NCI-H1417 (cell line): Measurements from ENCODE around the gene GPATCH2L.

Source experiments
- DNase-seq, 3 experiments: peaks; one replicate each; lab custom pipeline; 2025; lab: John Stamatoyannopoulos, UW

Gene GPATCH2L

DNA sequence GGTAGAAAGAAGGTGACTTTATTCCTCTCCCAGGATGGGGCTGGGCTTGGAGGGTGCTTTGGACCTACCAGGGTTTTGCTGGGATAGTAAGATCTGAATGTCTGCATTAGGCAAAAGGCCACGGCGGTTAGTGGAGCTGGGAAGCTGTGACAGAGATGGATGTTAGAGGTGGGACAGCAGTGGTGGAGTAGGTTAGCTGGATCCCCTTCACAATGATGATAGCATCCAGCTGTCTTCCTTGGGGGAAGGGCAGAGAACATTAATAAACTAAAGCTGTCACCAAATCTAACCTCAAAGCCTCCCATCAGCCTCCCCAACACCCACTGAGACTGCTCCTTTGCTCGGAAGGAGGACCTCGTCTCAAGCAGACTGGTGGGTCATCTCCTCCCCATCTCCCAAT lies 104.8 kb downstream of the GPATCH2L start:
- DNase-seq = no peak

DNA sequence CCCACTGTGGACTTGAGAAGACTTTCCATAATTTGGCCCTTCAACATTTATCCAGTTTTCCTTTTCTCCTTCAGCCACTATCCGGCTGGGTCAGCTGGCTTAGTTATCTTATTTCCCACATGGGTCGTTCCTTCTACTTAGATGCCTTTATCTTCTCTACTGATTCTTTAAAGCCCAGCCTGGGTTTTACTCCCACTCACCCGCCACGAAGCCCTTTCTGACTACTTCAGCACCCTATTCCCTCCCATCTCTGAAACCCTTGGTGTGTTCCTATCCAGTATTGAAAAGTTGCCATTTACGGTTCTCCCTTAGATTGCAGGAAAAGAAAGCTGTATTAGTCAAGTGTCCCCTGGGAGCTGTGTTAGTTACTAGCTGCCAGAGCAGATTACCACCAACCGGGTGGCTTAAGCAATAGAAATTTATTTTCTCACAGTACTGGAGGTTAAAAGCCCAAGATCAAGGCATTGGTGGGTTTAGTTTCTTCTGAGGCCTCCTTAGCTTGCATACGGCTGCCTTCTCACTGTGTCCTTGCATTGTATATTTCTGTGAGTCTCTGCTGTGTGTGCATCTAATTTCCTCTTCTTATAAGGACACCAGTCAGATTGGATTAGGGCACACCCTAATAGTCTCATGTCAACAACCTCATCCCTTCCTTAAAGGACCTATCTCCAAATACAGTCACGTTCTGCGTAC lies 105.5 kb downstream of the GPATCH2L start:
- no peak for DNase-seq

DNA sequence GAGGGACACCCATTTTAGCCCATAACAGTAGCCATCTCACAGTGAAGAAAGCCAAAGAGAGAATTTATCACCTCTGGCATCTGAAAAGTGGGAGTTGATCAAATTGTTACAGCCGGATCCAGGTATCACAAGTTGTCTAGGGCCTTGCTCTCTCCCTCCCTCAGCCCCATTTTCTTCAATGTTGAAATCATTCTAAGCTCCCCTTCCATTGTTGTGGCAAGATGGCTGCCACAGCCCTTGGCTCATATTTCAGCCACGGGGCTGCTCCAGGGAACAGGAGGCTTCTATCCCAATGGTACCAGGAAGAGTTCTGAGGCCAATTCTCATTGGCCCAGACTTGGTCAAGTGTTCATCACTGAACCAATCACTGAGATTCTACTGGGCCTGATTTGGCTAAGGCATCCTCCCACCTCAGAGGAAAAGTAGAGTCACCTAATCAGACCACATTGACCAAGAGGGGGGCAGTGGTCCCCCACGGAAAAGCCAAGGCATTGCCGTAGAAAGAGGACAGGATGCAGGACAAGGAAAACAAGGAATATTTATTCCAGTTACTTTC lies 106.2 kb downstream of the GPATCH2L start:
- no peak for DNase-seq

DNA sequence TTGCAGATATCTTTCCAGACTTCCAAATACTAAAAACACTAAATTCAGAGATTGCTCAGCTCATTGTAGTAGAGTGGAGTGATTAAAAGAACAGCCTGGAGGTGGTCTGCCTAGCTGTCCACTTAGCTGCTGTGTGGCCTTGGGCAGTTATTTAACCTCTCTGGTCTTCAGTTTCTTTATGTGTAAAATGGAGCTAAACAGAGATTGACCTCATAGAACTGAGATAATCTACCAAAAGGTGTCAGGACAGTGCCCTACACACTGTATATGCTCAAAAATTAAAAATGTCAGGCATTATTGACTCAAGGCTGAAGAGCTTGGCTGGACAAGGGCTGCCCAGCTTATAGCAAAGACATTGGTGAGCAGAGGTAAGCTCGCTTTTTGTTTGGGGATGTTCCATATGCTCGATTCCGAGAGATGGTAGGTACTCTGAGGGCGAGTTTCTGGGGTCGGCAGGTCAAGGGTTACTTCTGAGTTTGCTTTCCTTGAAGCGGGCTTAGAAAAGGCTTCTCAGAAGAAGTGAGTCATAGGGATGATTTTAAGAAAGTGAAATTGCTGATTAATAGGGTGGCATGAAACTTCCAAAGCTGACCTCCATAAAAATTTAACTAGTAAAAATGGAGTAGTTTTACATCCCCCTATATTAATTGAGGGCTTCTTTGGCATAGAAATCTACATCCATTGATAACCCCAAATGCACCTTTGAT lies 107.5 kb downstream of the GPATCH2L start:
- no peak for DNase-seq

DNA sequence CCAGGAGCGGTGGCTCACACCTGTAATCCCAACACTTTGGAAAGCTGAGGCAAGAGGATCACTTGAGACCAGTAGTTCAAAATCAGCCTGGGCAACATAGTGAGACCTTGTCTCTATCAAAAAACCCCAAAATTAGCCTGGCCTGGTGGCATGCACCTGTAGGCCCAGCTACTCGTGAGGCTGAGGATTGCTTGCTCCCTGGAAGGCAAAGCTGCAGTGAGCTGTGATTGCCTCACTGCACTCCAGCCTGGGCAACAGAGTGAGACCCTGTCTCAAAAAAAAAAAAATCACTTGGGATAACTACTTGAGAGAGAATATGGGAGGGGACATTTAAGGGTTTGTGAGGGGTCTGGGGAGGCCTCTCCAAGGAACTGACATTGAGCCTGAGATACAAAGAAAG lies 109.0 kb downstream of the GPATCH2L start:
- no peak for DNase-seq

DNA sequence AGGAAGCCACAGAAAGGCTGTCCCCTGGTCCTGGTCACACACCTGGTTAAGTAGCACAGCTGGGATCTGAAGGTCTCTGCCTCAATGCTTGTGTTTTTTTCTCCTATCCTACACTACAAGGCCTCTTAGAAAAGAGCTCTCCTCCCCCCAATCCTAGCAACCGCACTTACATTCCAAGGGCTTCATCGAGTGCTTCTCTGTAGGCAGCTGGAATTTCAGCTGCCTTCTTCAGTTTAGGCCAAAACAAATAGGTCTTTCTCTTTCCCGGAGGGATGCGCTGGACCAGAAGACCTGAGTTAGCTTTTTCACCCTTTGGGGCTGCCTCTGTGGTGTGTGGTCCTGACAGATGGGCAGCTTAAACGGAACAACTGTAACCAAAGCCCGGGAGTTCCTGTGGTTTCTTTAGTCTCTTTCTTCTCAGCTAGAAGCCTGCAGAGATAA lies 109.7 kb downstream of the GPATCH2L start:
- DNase-seq = no peak

DNA sequence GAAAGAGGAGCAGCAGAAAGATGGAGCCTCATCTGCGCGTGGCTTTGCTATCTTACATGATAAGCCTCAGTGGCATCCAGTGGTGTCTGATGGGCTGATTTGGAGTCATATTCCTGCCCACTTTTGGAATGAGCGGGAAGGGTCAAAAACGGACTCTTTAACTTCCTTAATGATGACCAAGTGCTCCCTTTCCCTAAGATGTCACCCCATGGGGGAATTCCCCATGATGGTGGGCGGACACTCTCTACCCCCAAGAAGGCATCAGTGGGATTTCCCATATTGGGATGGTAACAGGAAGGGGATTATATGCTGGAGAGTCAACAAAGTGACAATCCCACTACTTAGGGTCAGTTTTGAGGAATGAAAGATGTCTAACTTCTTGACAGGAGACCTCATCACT lies 110.9 kb downstream of the GPATCH2L start:
- DNase-seq = no peak
